B cell (primary cell): ENCODE measurements around the gene CARD8. TPM values are rescaled to one million over a fixed set of nuclear protein-coding genes. Genes with fewer than 3 reads are reported as not detected.

Experiments
- ATAC-seq: fragments of 200-7000 bp; cut with Tn5 transposase; one replicate; pipeline ENCODE4 v1.10.0; 2021; ENCODE audit warnings: low read depth, mild to moderate bottlenecking, moderate number of reproducible peaks, moderate library complexity
- CTCF ChIA-PET: fragments of 350-600 bp; sonication (Branson Sonifier 250); formaldehyde crosslinking; loops from one replicate; lab custom pipeline; 2021; ENCODE audit warnings: antibody characterized with exemption, inconsistent platforms; lab: Charles Lee
- POLR2A ChIA-PET: fragments of 350-600 bp; sonication (Branson Sonifier 250); formaldehyde crosslinking; loops from one replicate; lab custom pipeline; 2021; ENCODE audit warnings: antibody characterized with exemption; lab: Charles Lee
- DNase-seq: peaks from one replicate; pipeline ENCODE4 v3.0.0; 2013
- H2AFZ ChIP-seq: 2 replicates; pipeline ENCODE4 v1.6.1; 2012; ENCODE audit warnings: mild to moderate bottlenecking, low read depth, low read length; ENCODE audit not compliant: insufficient read depth, poor library complexity, severe bottlenecking
- H3K27ac ChIP-seq, 2 donors: 1 replicate in 1 of 2; 2 replicates in 1 of 2; pipeline ENCODE4 v1.5.1; 2012 to 2013; ENCODE audit warnings: low read length in 2 of 2, mild to moderate bottlenecking in 2 of 2, moderate library complexity in 1 of 2
- H3K27me3 ChIP-seq, 4 experiments: fragments of 200-600 bp in 1 of 4; sonication (generic) in 1 of 4; replicated peaks in 1 of 4; 1 replicate in 2 of 4; 2 replicates in 2 of 4; pipeline versions ENCODE4 v1.6.1 to v1.7.0; 2013 to 2016; ENCODE audit warnings: low read length in 3 of 4, mild to moderate bottlenecking in 2 of 4, mixed read lengths in 1 of 4, moderate library complexity in 1 of 4; ENCODE audit not compliant: insufficient read depth in 4 of 4, control insufficient read depth in 3 of 4; ENCODE audit errors: control extremely low read depth in 1 of 4
- H3K36me3 ChIP-seq, 2 experiments: replicated peaks in 1 of 2; 1 replicate in 1 of 2; 2 replicates in 1 of 2; pipeline versions ENCODE4 v1.6.1 to v1.7.1; 2013; ENCODE audit warnings: low read length in 1 of 2; ENCODE audit not compliant: insufficient read depth in 2 of 2, control insufficient read depth in 1 of 2; ENCODE audit errors: control extremely low read depth in 1 of 2, extremely low read depth in 1 of 2
- H3K4me1 ChIP-seq, 2 donors: fragments of 200-600 bp in 1 of 2; sonication (generic) in 1 of 2; 1 replicate in 1 of 2; 2 replicates in 1 of 2; pipeline versions ENCODE4 v1.5.1 to v1.6.1; 2013 to 2017; ENCODE audit warnings: low read length in 2 of 2; ENCODE audit not compliant: control insufficient read depth in 2 of 2, insufficient read depth in 2 of 2
- H3K4me2 ChIP-seq: replicated peaks from 2 replicates; pipeline ENCODE3; 2012; ENCODE audit warnings: mild to moderate bottlenecking, low read depth, low read length; ENCODE audit not compliant: poor library complexity, severe bottlenecking
- H3K4me3 ChIP-seq, 5 experiments: fragments of 200-600 bp in 1 of 5; sonication (generic) in 1 of 5; 1 replicate in 3 of 5; 2 replicates in 2 of 5; pipeline versions ENCODE4 v1.5.1 to v1.7.0; 2011 to 2016; ENCODE audit warnings: low read length in 4 of 5, mild to moderate bottlenecking in 4 of 5, low read depth in 2 of 5, control low read depth in 1 of 5, moderate library complexity in 1 of 5; ENCODE audit not compliant: insufficient read depth in 1 of 5; ENCODE audit errors: control extremely low read depth in 1 of 5, extremely low read depth in 1 of 5
- H3K79me2 ChIP-seq: fragments of 200-600 bp; sonication (generic); one replicate; pipeline ENCODE4 v1.6.0; 2016; ENCODE audit warnings: low read length; ENCODE audit not compliant: control insufficient read depth, insufficient read depth
- H3K9ac ChIP-seq: fragments of 200-600 bp; sonication (generic); 2 replicates; pipeline ENCODE4 v1.6.1; 2017; ENCODE audit warnings: mild to moderate bottlenecking, low read length, moderate library complexity
- H3K9me3 ChIP-seq, 3 donors: one replicate each; pipeline versions ENCODE4 v1.6.1 to v1.7.1; 2013; ENCODE audit warnings: low read length in 2 of 3; ENCODE audit not compliant: control insufficient read depth in 2 of 3, insufficient read depth in 1 of 3; ENCODE audit errors: control extremely low read depth in 1 of 3
- H4K20me1 ChIP-seq: 2 replicates; pipeline ENCODE4 v1.6.0; 2012; ENCODE audit warnings: mild to moderate bottlenecking, low read length; ENCODE audit not compliant: insufficient read depth, control insufficient read depth, poor library complexity, severe bottlenecking
- H3K27ac Mint-ChIP-seq: one replicate; pipeline ENCODE4 v1.8.0; 2021; ENCODE audit warnings: mixed read lengths
- H3K27me3 Mint-ChIP-seq: one replicate; pipeline ENCODE4 v1.8.0; 2021; ENCODE audit warnings: mixed read lengths
- H3K4me1 Mint-ChIP-seq: one replicate; pipeline ENCODE4 v1.8.0; 2021; ENCODE audit warnings: mixed read lengths
- H3K4me3 Mint-ChIP-seq: one replicate; pipeline ENCODE4 v1.8.0; 2021; ENCODE audit warnings: mixed read lengths
- H3K9me3 Mint-ChIP-seq: one replicate; pipeline ENCODE4 v1.8.0; 2022; ENCODE audit warnings: mixed read lengths; ENCODE audit not compliant: insufficient read depth
- CTCF ChIP-seq: fragments of 200-600 bp; IDR thresholded peaks from one replicate; pipeline ENCODE4 v1.8.0; 2022; ENCODE audit warnings: antibody characterized with exemption, mild to moderate bottlenecking
- EZH2 ChIP-seq: IDR thresholded peaks from 2 replicates; pipeline ENCODE4 v1.6.1; 2012; ENCODE audit warnings: borderline replicate concordance, low read depth, mild to moderate bottlenecking, moderate library complexity, low read length; ENCODE audit not compliant: insufficient read depth, poor library complexity, severe bottlenecking
- WGBS: methylation state at CpG from one replicate; pipeline ENCODE4 v1.1.5; 2013; ENCODE audit warnings: missing lambda C conversion rate; ENCODE audit not compliant: insufficient coverage; 5-methylcytosine and 5-hydroxymethylcytosine counted together
- intact Hi-C: fragments of 100-400 bp; cut with micrococcal nuclease; formaldehyde crosslinking; loops from one replicate; pipeline ENCODE4 v1.10.0; 2022
- polyA plus RNA-seq: library from polyadenylated mRNA; depleted of rRNA; stranded (reverse); fragments of >200 nt; gene quantifications from 2 replicates; pipeline ENCODE4 v1.2.3, GENCODE V29; 2012
- total RNA-seq, 2 donors: library from RNA; stranded (reverse); fragments of 120-200 nt in 1 of 2; gene quantifications; 1 replicate in 1 of 2; 2 replicates in 1 of 2; pipeline versions ENCODE4 v1.2.3 to v1.2.4, GENCODE V29; 2013 to 2022

The CARD8 gene
- total and polyA plus RNA-seq, 2 donors (not counting 1 experiment from before 2014, with no cell fraction given) = 92.0 to 161 TPM

- peak overlapping the region; percentile 90 for H3K27ac Mint-ChIP-seq
- Histone ChIP-seq H3K9me3 (peaks cover 0 to 8% (median 3%) of the 10 kb centered on the region in 3 donors), H3K4me3 (peak overlapping the region in 1 of 5 experiments; percentile 20), H3K79me2 (peaks cover 3% of the 10 kb centered on the region), H3K4me2 (peak overlapping the region; percentile 61), H3K27ac (peak overlapping the region; percentile 55 to 71), H3K9ac (no peak overlapping the region), H3K36me3 (peaks cover 0 to 2% of the 10 kb centered on the region in 2 experiments), H3K4me1 (peaks cover 19 to 23% of the 10 kb centered on the region in 2 donors), H2AFZ (peak overlapping the region; percentile 46), H3K27me3 (no peaks in the 10 kb centered on the region), H4K20me1 (no peaks in the 10 kb centered on the region)
- ATAC-seq (peak; percentile 69), DNase-seq (peak; percentile 47)
- H3K9me3 Mint-ChIP-seq = peaks cover 3% of the 10 kb centered on the region
- H3K4me3 Mint-ChIP-seq = peak overlapping the region; percentile 71
- peaks cover 29% of the 10 kb centered on the region for H3K4me1 Mint-ChIP-seq
- H3K27me3 Mint-ChIP-seq = no peaks in the 10 kb centered on the region
- TF ChIP-seq EZH2 (no peak), CTCF (no peak)
- 5% methylated on average over 6 of the region's 8 CpGs for WGBS
- ChIA-PET CTCF (interaction anchor here (0.6 to 1.7 kb wide), 3 partner anchors 31 to 80 kb away, joined by 4 to 5 read pairs (median 4); no protein-coding TSS in a partner anchor), POLR2A (interaction anchor here (1.2 kb wide), 1 partner anchor 14 kb away, joined by 5 read pairs; no protein-coding TSS in a partner anchor)
- intact Hi-C loops = no loop called here
Observed at GRCh38 chr19:48186541-48186991, 69.1 kb downstream of the CARD8 start.

- CTCF ChIA-PET = interaction anchor here (0.6 to 1.7 kb wide), 4 partner anchors 8 to 80 kb away, joined by 4 to 5 read pairs (median 4); no protein-coding TSS in a partner anchor
- H3K9ac ChIP-seq = no peak overlapping the region
- H4K20me1 ChIP-seq = no peaks in the 10 kb centered on the region
- H3K27me3 ChIP-seq = no peaks in the 10 kb centered on the region
- Mint-ChIP-seq H3K4me1 (peaks cover 29% of the 10 kb centered on the region), H3K9me3 (peaks cover 7% of the 10 kb centered on the region), H3K27ac (peak overlapping the region; percentile 90), H3K27me3 (no peaks in the 10 kb centered on the region), H3K4me3 (peak overlapping the region; percentile 71)
- peak overlapping the region; percentile 46 for H2AFZ ChIP-seq
- 100% methylated on average over 1 of the region's 5 CpGs for WGBS
- H3K4me3 ChIP-seq = no peak overlapping the region
- ATAC-seq (peak; percentile 12), DNase-seq (peak; percentile 32)
- peaks cover 0 to 9% (median 8%) of the 10 kb centered on the region in 3 donors for H3K9me3 ChIP-seq
- peaks cover 1 to 2% of the 10 kb centered on the region in 2 experiments for H3K36me3 ChIP-seq
- peaks cover 3% of the 10 kb centered on the region for H3K79me2 ChIP-seq
- peak overlapping the region; percentile 55 to 71 for H3K27ac ChIP-seq
- TF ChIP-seq CTCF = no peak
- no peak for TF ChIP-seq EZH2
- POLR2A ChIA-PET = interaction anchor here (1.2 to 2.4 kb wide), 2 partner anchors 14 to 18 kb away, joined by 5 to 11 read pairs; no protein-coding TSS in a partner anchor
- H3K4me2 ChIP-seq = peak overlapping the region; percentile 61
- peaks cover 19 to 23% of the 10 kb centered on the region in 2 donors for H3K4me1 ChIP-seq
- intact Hi-C loops = no loop called here
Observed at GRCh38 chr19:48186015-48186414, 69.7 kb downstream of the CARD8 start.
